HEK293T (cell line): ENCODE measurements around the gene TMEM184C.

Experiments used
- CTCF ChIA-PET: fragments of 350-600 bp; formaldehyde crosslinking; extraction: SDS; loops from one replicate; lab custom pipeline; 2021; ENCODE audit warnings: antibody characterized with exemption, inconsistent platforms; lab: Yijun Ruan, JAX
- POLR2A ChIA-PET: fragments of 350-600 bp; formaldehyde crosslinking; extraction: SDS; loops from one replicate; lab custom pipeline; 2020; ENCODE audit warnings: antibody characterized with exemption, inconsistent platforms; lab: Yijun Ruan, JAX
- DNase-seq: peaks from one replicate; pipeline ENCODE4 v3.0.0; 2012; ENCODE audit warnings: mixed read lengths; ENCODE audit errors: extremely low spot score
- ARNT ChIP-seq: fragments of 450-650 bp; IDR thresholded peaks from 2 replicates; pipeline ENCODE4 v1.6.1; 2017; ENCODE audit warnings: mild to moderate bottlenecking
- BHLHE40 ChIP-seq: fragments of 450-650 bp; IDR thresholded peaks from 2 replicates; pipeline ENCODE4 v1.6.1; 2016; ENCODE audit warnings: mild to moderate bottlenecking, moderate library complexity, borderline replicate concordance
- CTBP1 ChIP-seq: fragments of 450-650 bp; IDR thresholded peaks from 2 replicates; pipeline ENCODE4 v1.6.1; 2016; ENCODE audit warnings: borderline replicate concordance
- ELF4 ChIP-seq: fragments of 450-650 bp; IDR thresholded peaks from 2 replicates; pipeline ENCODE4 v1.6.1; 2017; ENCODE audit warnings: antibody characterized with exemption
- FOXA1 ChIP-seq: fragments of 450-650 bp; IDR thresholded peaks from 2 replicates; pipeline ENCODE4 v1.6.1; 2016; ENCODE audit warnings: mild to moderate bottlenecking
- FOXK2 ChIP-seq: fragments of 450-650 bp; IDR thresholded peaks from 2 replicates; pipeline ENCODE4 v1.6.1; 2016; ENCODE audit warnings: mild to moderate bottlenecking
- FOXM1 ChIP-seq: fragments of 450-650 bp; IDR thresholded peaks from 2 replicates; pipeline ENCODE4 v1.6.1; 2017; ENCODE audit warnings: mild to moderate bottlenecking, borderline replicate concordance
- HDGF ChIP-seq: fragments of 450-650 bp; IDR thresholded peaks from 2 replicates; pipeline ENCODE4 v1.6.1; 2017; ENCODE audit warnings: antibody characterized with exemption, borderline replicate concordance
- L3MBTL2 ChIP-seq: fragments of 450-650 bp; conservative IDR thresholded peaks from 2 replicates; pipeline ENCODE4 v1.6.1; 2016; ENCODE audit warnings: mild to moderate bottlenecking
- LEF1 ChIP-seq: fragments of 450-650 bp; IDR thresholded peaks from 2 replicates; pipeline ENCODE4 v1.6.1; 2017; ENCODE audit warnings: mild to moderate bottlenecking, borderline replicate concordance
- NFRKB ChIP-seq: fragments of 450-650 bp; IDR thresholded peaks from 2 replicates; pipeline ENCODE4 v1.6.1; 2016; ENCODE audit warnings: mild to moderate bottlenecking, moderate library complexity
- PKNOX1 ChIP-seq: fragments of 450-650 bp; IDR thresholded peaks from 2 replicates; pipeline ENCODE4 v1.6.1; 2016
- SP1 ChIP-seq: fragments of 450-650 bp; IDR thresholded peaks from 2 replicates; pipeline ENCODE4 v1.6.1; 2017
- SUZ12 ChIP-seq: fragments of 450-650 bp; IDR thresholded peaks from 2 replicates; pipeline ENCODE4 v1.6.1; 2016; ENCODE audit warnings: mild to moderate bottlenecking
- TARDBP ChIP-seq: fragments of 450-650 bp; IDR thresholded peaks from 2 replicates; pipeline ENCODE4 v1.6.1; 2016
- ZNF384 ChIP-seq: fragments of 450-650 bp; IDR thresholded peaks from 2 replicates; pipeline ENCODE4 v1.6.1; 2016

Gene TMEM184C

GRCh38 chr4:147578593-147578992 lies 38.6 kb upstream of the TMEM184C start:
- no peak for DNase-seq
- ChIA-PET CTCF (no interaction called here), POLR2A (no interaction called here)
- no peak for TF ChIP-seq CTBP1
- TF ChIP-seq ARNT, result no peak
- TF ChIP-seq LEF1, result no peak
- TF ChIP-seq HDGF, result no peak
- TF ChIP-seq NFRKB, result no peak
- no peak for TF ChIP-seq ZNF384
- TF ChIP-seq SUZ12, result no peak
- TF ChIP-seq PKNOX1, result no peak
- no peak for TF ChIP-seq SP1
- TF ChIP-seq FOXM1, result no peak
- no peak for TF ChIP-seq BHLHE40
- TF ChIP-seq FOXA1, result no peak
- no peak for TF ChIP-seq TARDBP

- CTCF ChIA-PET, result interaction anchor here (0.8 to 2.1 kb wide), 2 partner anchors 10 to 287 kb away, joined by 4 to 9 read pairs; no protein-coding TSS in a partner anchor
- no peak for DNase-seq
- no peak for TF ChIP-seq TARDBP
- TF ChIP-seq PKNOX1, result no peak
- no peak for TF ChIP-seq BHLHE40
- no peak for TF ChIP-seq ARNT
- no peak for TF ChIP-seq SP1
- no peak for TF ChIP-seq ELF4
- no peak for TF ChIP-seq LEF1
- no peak for TF ChIP-seq CTBP1
- TF ChIP-seq HDGF, result no peak
- TF ChIP-seq FOXK2, result no peak
- TF ChIP-seq FOXM1, result no peak
- no peak for TF ChIP-seq L3MBTL2
- TF ChIP-seq NFRKB, result no peak
- no peak for TF ChIP-seq FOXA1
- TF ChIP-seq ZNF384, result no peak
- TF ChIP-seq SUZ12, result no peak
- POLR2A ChIA-PET, result no interaction called here
These were observed 36.8 kb upstream of the TMEM184C start for GRCh38 chr4:147580396-147580795.

- TF ChIP-seq CTBP1 (no peak), NFRKB (no peak), FOXM1 (no peak), ARNT (no peak), PKNOX1 (no peak), SP1 (no peak), SUZ12 (no peak), FOXA1 (no peak), ZNF384 (no peak), BHLHE40 (no peak), ELF4 (no peak), LEF1 (no peak), FOXK2 (no peak), HDGF (no peak), TARDBP (no peak), L3MBTL2 (no peak)
- DNase-seq, result no peak
- ChIA-PET POLR2A (no interaction called here), CTCF (interaction anchor here (0.6 to 2.1 kb wide), 2 partner anchors 8 to 396 kb away, joined by 3 to 9 read pairs; no protein-coding TSS in a partner anchor)
These were observed 35.4 kb upstream of the TMEM184C start for GRCh38 chr4:147581606-147582350.

- ChIA-PET POLR2A (no interaction called here), CTCF (interaction anchor here (0.6 to 2.1 kb wide), 2 partner anchors 8 to 397 kb away, joined by 3 to 9 read pairs; no protein-coding TSS in a partner anchor)
- no peak for TF ChIP-seq TARDBP
- TF ChIP-seq SUZ12, result no peak
- TF ChIP-seq HDGF, result no peak
- no peak for TF ChIP-seq PKNOX1
- no peak for TF ChIP-seq BHLHE40
- TF ChIP-seq SP1, result no peak
- no peak for TF ChIP-seq L3MBTL2
- TF ChIP-seq LEF1, result no peak
- TF ChIP-seq FOXM1, result no peak
- no peak for TF ChIP-seq FOXK2
- TF ChIP-seq FOXA1, result no peak
- TF ChIP-seq ELF4, result no peak
- TF ChIP-seq ARNT, result no peak
- TF ChIP-seq NFRKB, result no peak
- no peak for TF ChIP-seq CTBP1
- no peak for TF ChIP-seq ZNF384
- DNase-seq, result no peak
These were observed 34.7 kb upstream of the TMEM184C start for GRCh38 chr4:147582386-147583060.

- DNase-seq, result no peak
- TF ChIP-seq HDGF (no peak), ELF4 (no peak), ZNF384 (no peak), NFRKB (no peak), FOXA1 (no peak), L3MBTL2 (no peak), PKNOX1 (no peak), CTBP1 (no peak)
- ChIA-PET CTCF (interaction anchor here (0.8 kb wide), 1 partner anchor 283 kb away, joined by 3 read pairs; no protein-coding TSS in a partner anchor), POLR2A (no interaction called here)
These were observed 33.3 kb upstream of the TMEM184C start for GRCh38 chr4:147583876-147584275.
